ENCODE measurements around the gene INO80.

GRCh38 chr15:41125063-41125669 is 9.1 kb upstream of the INO80 start:
- no peak for TF ChIP-seq POLR2A (IDR thresholded peaks at IDR 0.05)
- TF ChIP-seq CTCF (IDR thresholded peaks at IDR 0.05), result no peak
